SU-DHL-6 (cell line): ENCODE results near the gene LHX4.

Experiments used
- H2AFZ ChIP-seq: fragments of 200-600 bp; sonication (generic); 2 replicates; pipeline ENCODE4 v1.6.1; 2014; ENCODE audit warnings: low read depth, mild to moderate bottlenecking, moderate library complexity, mixed read lengths, antibody characterized with exemption, low read length; ENCODE audit not compliant: severe bottlenecking
- H3F3A ChIP-seq: fragments of 200-600 bp; shearing (Covaris generic); 2 replicates; pipeline ENCODE4 v1.6.0; 2016; ENCODE audit warnings: antibody characterized with exemption, mild to moderate bottlenecking; ENCODE audit not compliant: insufficient read depth
- H3K27ac ChIP-seq: fragments of 200-600 bp; sonication (generic); 2 replicates; pipeline ENCODE4 v1.5.1; 2016; ENCODE audit warnings: low read depth, mild to moderate bottlenecking, low read length, moderate library complexity, mixed read lengths
- H3K27me3 ChIP-seq: fragments of 200-600 bp; sonication (generic), shearing (Covaris generic); 2 replicates; pipeline ENCODE4 v1.6.0; 2014; ENCODE audit warnings: mild to moderate bottlenecking, low read length
- H3K36me3 ChIP-seq: fragments of 200-600 bp; sonication (generic); 2 replicates; pipeline ENCODE4 v1.6.1; 2014; ENCODE audit warnings: mild to moderate bottlenecking, low read length, mixed read lengths
- H3K4me2 ChIP-seq: fragments of 300-600, 200-600 bp; shearing (Covaris generic), sonication (generic); 2 replicates; pipeline ENCODE4 v1.6.0; 2014; ENCODE audit warnings: low read length, low read depth, mild to moderate bottlenecking; ENCODE audit not compliant: poor library complexity, severe bottlenecking
- H3K4me3 ChIP-seq: fragments of 200-600 bp; sonication (generic); 2 replicates; pipeline ENCODE4 v1.5.1; 2014; ENCODE audit warnings: antibody characterized with exemption, low read length, mild to moderate bottlenecking, mixed read lengths; ENCODE audit not compliant: insufficient read depth, poor library complexity, severe bottlenecking
- H3K79me2 ChIP-seq: fragments of 200-600 bp; sonication (generic); 2 replicates; pipeline ENCODE4 v1.6.1; 2014; ENCODE audit warnings: mild to moderate bottlenecking, low read length, moderate library complexity; ENCODE audit not compliant: insufficient read depth
- H3K9ac ChIP-seq: fragments of 200-600 bp; sonication (generic); 2 replicates; pipeline ENCODE4 v1.7.0; 2014; ENCODE audit warnings: mild to moderate bottlenecking, low read length
- H3K9me2 ChIP-seq: fragments of 200-600 bp; sonication (generic); replicated peaks from 2 replicates; pipeline ENCODE4 v1.6.1; 2014; ENCODE audit warnings: low read length; ENCODE audit not compliant: insufficient read depth
- H3K9me3 ChIP-seq: fragments of 200-600 bp; sonication (generic); 2 replicates; pipeline ENCODE4 v1.6.1; 2014; ENCODE audit warnings: low read length, mixed read lengths; ENCODE audit not compliant: insufficient read depth
- H4K20me1 ChIP-seq: fragments of 200-600 bp; sonication (generic); 2 replicates; pipeline ENCODE4 v1.6.1; 2014; ENCODE audit warnings: low read depth, mild to moderate bottlenecking, antibody characterized with exemption, low read length, moderate library complexity, mixed read lengths
- EZH2phosphoT487 ChIP-seq: fragments of 200-600 bp; sonication (generic), shearing (Covaris generic); conservative IDR thresholded peaks from 2 replicates; pipeline ENCODE4 v1.6.1; 2018; ENCODE audit warnings: mild to moderate bottlenecking, antibody characterized with exemption, low read length, moderate library complexity, mixed read lengths
- TF ChIP-seq, protein P1 (sequence below): fragments of 200-600 bp; sonication (generic); IDR thresholded peaks from one replicate; pipeline ENCODE4 v1.5.1; 2017; ENCODE audit warnings: antibody characterized with exemption, mild to moderate bottlenecking, low read length, moderate library complexity; ENCODE audit not compliant: insufficient read depth, poor library complexity, severe bottlenecking

LHX4 gene

DNA sequence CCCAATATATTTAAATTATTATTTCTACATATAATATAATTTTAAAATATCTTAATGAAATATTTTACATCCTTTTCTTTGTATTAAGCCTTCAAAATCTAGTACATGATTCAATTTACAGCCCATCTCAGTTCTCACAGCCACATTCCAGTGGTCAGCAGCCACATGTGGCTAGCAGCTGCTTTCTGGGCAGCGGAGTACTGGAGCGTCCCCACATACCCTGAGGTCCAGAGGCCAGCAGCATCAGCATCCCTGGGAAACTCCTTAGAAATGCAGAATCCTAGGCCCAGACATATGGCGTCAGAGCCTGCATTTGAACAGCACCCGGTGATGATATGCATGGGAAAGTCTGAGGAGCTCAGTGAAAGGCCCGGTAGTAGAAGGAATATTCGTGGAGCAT, 8.6 kb upstream of the LHX4 start:
- Histone ChIP-seq H2AFZ (no peak overlapping the region), H3K36me3 (no peaks in the 10 kb centered on the region), H3K9me3 (0 out of 2 replicates have a peak, but pooled peaks cover 3% of the 10 kb centered on the region), H4K20me1 (no peaks in the 10 kb centered on the region), H3K4me2 (no peak overlapping the region), H3F3A (no peaks in the 10 kb centered on the region), H3K9ac (no peak overlapping the region), H3K27me3 (no peaks in the 10 kb centered on the region), H3K4me3 (no peak overlapping the region), H3K79me2 (no peaks in the 10 kb centered on the region), H3K27ac (no peak overlapping the region), H3K9me2 (no peaks in the 10 kb centered on the region)
- TF ChIP-seq EZH2phosphoT487: no peak
- TF ChIP-seq, protein P1, sequence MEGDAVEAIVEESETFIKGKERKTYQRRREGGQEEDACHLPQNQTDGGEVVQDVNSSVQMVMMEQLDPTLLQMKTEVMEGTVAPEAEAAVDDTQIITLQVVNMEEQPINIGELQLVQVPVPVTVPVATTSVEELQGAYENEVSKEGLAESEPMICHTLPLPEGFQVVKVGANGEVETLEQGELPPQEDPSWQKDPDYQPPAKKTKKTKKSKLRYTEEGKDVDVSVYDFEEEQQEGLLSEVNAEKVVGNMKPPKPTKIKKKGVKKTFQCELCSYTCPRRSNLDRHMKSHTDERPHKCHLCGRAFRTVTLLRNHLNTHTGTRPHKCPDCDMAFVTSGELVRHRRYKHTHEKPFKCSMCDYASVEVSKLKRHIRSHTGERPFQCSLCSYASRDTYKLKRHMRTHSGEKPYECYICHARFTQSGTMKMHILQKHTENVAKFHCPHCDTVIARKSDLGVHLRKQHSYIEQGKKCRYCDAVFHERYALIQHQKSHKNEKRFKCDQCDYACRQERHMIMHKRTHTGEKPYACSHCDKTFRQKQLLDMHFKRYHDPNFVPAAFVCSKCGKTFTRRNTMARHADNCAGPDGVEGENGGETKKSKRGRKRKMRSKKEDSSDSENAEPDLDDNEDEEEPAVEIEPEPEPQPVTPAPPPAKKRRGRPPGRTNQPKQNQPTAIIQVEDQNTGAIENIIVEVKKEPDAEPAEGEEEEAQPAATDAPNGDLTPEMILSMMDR: no peak

DNA sequence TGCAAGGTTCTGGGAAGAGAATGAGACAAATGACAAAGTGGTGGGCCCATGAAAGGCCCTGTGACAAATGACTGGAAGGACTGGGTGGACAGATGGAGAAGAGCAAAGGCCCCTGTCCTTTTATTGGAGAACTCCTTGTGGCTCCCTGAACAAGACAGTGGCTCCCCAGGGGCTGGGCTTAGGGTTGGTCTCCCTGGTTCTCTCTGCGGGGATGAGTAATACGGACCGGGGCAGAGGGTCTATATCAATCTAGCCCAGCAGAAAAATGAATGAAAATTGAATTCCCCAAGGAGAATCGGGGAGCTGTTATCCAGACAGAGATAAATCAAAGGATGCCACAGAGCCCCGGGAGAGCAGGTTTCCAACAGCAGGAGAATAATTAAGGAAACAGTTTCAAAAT, 5.2 kb upstream of the LHX4 start:
- Histone ChIP-seq H3K9ac (no peak overlapping the region), H3F3A (0 out of 2 replicates have a peak, but pooled peaks cover 8% of the 10 kb centered on the region), H3K4me2 (no peak overlapping the region), H3K36me3 (no peaks in the 10 kb centered on the region), H3K4me3 (no peak overlapping the region), H4K20me1 (no peaks in the 10 kb centered on the region), H2AFZ (no peak overlapping the region), H3K27ac (no peak overlapping the region), H3K9me3 (0 out of 2 replicates have a peak, but pooled peaks cover 3% of the 10 kb centered on the region), H3K79me2 (no peaks in the 10 kb centered on the region), H3K27me3 (no peaks in the 10 kb centered on the region), H3K9me2 (no peaks in the 10 kb centered on the region)
- TF ChIP-seq, protein P1: no peak
- no peak for TF ChIP-seq EZH2phosphoT487

DNA sequence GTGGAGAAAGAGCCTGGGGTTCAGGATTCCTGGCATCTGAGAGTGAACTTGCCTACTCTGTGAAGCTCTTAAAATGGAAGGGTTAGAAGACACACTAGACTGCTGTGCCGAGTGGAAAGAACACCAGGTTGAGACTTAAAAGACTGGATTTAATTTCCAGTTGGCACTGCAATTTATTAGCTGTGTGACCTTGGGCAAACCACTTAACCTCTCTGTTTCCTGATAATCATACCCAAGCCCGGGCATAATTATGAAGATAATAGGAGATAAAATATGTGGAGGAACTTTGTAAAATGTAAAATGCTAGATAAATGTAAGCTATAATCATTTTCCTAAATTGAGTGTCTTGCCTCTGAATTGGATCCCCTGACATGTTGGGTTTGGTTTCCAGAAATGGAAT, 4.7 kb upstream of the LHX4 start:
- H3K9me2 ChIP-seq: no peaks in the 10 kb centered on the region
- H3K4me2 ChIP-seq: no peak overlapping the region
- no peaks in the 10 kb centered on the region for H4K20me1 ChIP-seq
- H3K36me3 ChIP-seq: no peaks in the 10 kb centered on the region
- 0 out of 2 replicates have a peak, but pooled peaks cover 10% of the 10 kb centered on the region for H3F3A ChIP-seq
- TF ChIP-seq, protein P1: no peak
- no peak for TF ChIP-seq EZH2phosphoT487
- H3K4me3 ChIP-seq: no peak overlapping the region
- no peak overlapping the region for H3K27ac ChIP-seq
- H3K79me2 ChIP-seq: no peaks in the 10 kb centered on the region
- H3K9ac ChIP-seq: no peak overlapping the region
- H3K27me3 ChIP-seq: no peaks in the 10 kb centered on the region
- 0 out of 2 replicates have a peak, but pooled peaks cover 3% of the 10 kb centered on the region for H3K9me3 ChIP-seq
- no peak overlapping the region for H2AFZ ChIP-seq
